Mesendoderm (in vitro differentiated cells): Measurements from ENCODE around the gene PDE4DIP.
"Not testable (repeated sequence)": the region's sequence is repeated elsewhere in the genome, so short reads cannot be mapped to it uniquely, and the experiment has no call there.

Experiments used
- DNase-seq: peaks from one replicate; pipeline ENCODE4 v3.0.0; 2013
- H2AK5ac ChIP-seq: 2 replicates; pipeline ENCODE4 v1.6.1; 2013; ENCODE audit warnings: low read length, inconsistent platforms
- H2BK120ac ChIP-seq: 2 replicates; pipeline ENCODE4 v1.6.1; 2013; ENCODE audit warnings: low read depth, mild to moderate bottlenecking, low read length, moderate library complexity, mixed read lengths
- H2BK15ac ChIP-seq: replicated peaks from 2 replicates; pipeline ENCODE4 v1.6.1; 2013; ENCODE audit warnings: low read depth, mild to moderate bottlenecking, moderate library complexity
- H2BK5ac ChIP-seq: 2 replicates; pipeline ENCODE4 v1.6.1; 2013; ENCODE audit warnings: low read length, inconsistent platforms
- H3K18ac ChIP-seq: 2 replicates; pipeline ENCODE4 v1.6.1; 2013; ENCODE audit warnings: mild to moderate bottlenecking, low read length, mixed read lengths
- H3K23ac ChIP-seq: one replicate; pipeline ENCODE4 v1.6.1; 2013; ENCODE audit warnings: low read length
- H3K27ac ChIP-seq: 2 replicates; pipeline ENCODE4 v1.5.1; 2013; ENCODE audit warnings: low read depth, mild to moderate bottlenecking, inconsistent platforms, low read length, moderate library complexity
- H3K27me3 ChIP-seq: 2 replicates; pipeline ENCODE4 v1.6.1; 2013; ENCODE audit warnings: low read length, control low read depth, mild to moderate bottlenecking, inconsistent platforms; ENCODE audit not compliant: insufficient read depth, poor library complexity
- H3K36me3 ChIP-seq: 2 replicates; pipeline ENCODE4 v1.6.1; 2013; ENCODE audit warnings: low read length, inconsistent platforms; ENCODE audit not compliant: control insufficient read depth, insufficient read depth
- H3K4ac ChIP-seq: one replicate; pipeline ENCODE4 v1.6.1; 2013; ENCODE audit warnings: low read depth, mild to moderate bottlenecking, low read length, moderate library complexity
- H3K4me1 ChIP-seq: 2 replicates; pipeline ENCODE4 v1.6.1; 2013; ENCODE audit warnings: low read depth, low read length, inconsistent platforms; ENCODE audit not compliant: control insufficient read depth
- H3K4me2 ChIP-seq: 2 replicates; pipeline ENCODE4 v1.6.1; 2013; ENCODE audit warnings: low read length
- H3K4me3 ChIP-seq: 2 replicates; pipeline ENCODE4 v1.5.1; 2013; ENCODE audit warnings: mild to moderate bottlenecking, low read length
- H3K56ac ChIP-seq: one replicate; pipeline ENCODE4 v1.6.1; 2013; ENCODE audit warnings: low read length
- H3K79me1 ChIP-seq: 2 replicates; pipeline ENCODE4 v1.6.1; 2013; ENCODE audit warnings: low read length, inconsistent platforms
- H3K79me2 ChIP-seq: 2 replicates; pipeline ENCODE4 v1.6.1; 2013; ENCODE audit warnings: mild to moderate bottlenecking, low read length; ENCODE audit not compliant: control insufficient read depth, insufficient read depth
- H3K9ac ChIP-seq: 2 replicates; pipeline ENCODE4 v1.6.1; 2013; ENCODE audit warnings: low read length, inconsistent platforms
- H4K5ac ChIP-seq: one replicate; pipeline ENCODE4 v1.6.1; 2013; ENCODE audit warnings: low read length
- H4K8ac ChIP-seq: one replicate; pipeline ENCODE4 v1.6.1; 2013; ENCODE audit warnings: low read depth, mild to moderate bottlenecking, control low read depth, low read length, moderate library complexity
- WGBS: extraction: QIAGEN DNeasy Blood & Tissue Kit; methylation state at CpG from one replicate; pipeline ENCODE4 v1.1.7; 2013; ENCODE audit warnings: low lambda C conversion rate, missing lambda C conversion rate; ENCODE audit not compliant: insufficient coverage; ENCODE audit errors: extremely low coverage; 5-methylcytosine and 5-hydroxymethylcytosine counted together

The PDE4DIP gene

GRCh38 chr1:148916222-148916621 lies 72.0 kb downstream of the PDE4DIP start:
- H3K23ac ChIP-seq, DNase-seq, H3K4me1 ChIP-seq, H3K18ac ChIP-seq, H3K27me3 ChIP-seq, H3K36me3 ChIP-seq, H4K5ac ChIP-seq, H2BK5ac ChIP-seq, H3K4ac ChIP-seq, H3K9ac ChIP-seq, H3K27ac ChIP-seq, H2BK15ac ChIP-seq, H3K4me3 ChIP-seq, H3K79me1 ChIP-seq, H3K79me2 ChIP-seq, H2AK5ac ChIP-seq, H3K4me2 ChIP-seq, H2BK120ac ChIP-seq, H3K56ac ChIP-seq, H4K8ac ChIP-seq: not testable (repeated sequence)
- no CpG with 5 or more reads among the region's 2 CpGs for WGBS

GRCh38 chr1:148916695-148917348 lies 72.6 kb downstream of the PDE4DIP start:
- not testable (repeated sequence) for H2BK15ac ChIP-seq, H3K56ac ChIP-seq, H3K4me1 ChIP-seq, DNase-seq, H3K4me3 ChIP-seq, H3K4ac ChIP-seq, H2BK5ac ChIP-seq, H3K23ac ChIP-seq, H3K79me1 ChIP-seq, H3K27ac ChIP-seq, H4K8ac ChIP-seq, H3K27me3 ChIP-seq, H3K36me3 ChIP-seq, H3K4me2 ChIP-seq, H3K9ac ChIP-seq, H2BK120ac ChIP-seq, H4K5ac ChIP-seq, H3K79me2 ChIP-seq, H2AK5ac ChIP-seq, H3K18ac ChIP-seq
- no CpG with 5 or more reads among the region's 4 CpGs for WGBS

GRCh38 chr1:148918836-148919447 lies 74.7 kb downstream of the PDE4DIP start:
- not testable (repeated sequence) for H3K18ac ChIP-seq, H2BK15ac ChIP-seq, H3K27me3 ChIP-seq, DNase-seq, H3K79me2 ChIP-seq, H2AK5ac ChIP-seq, H4K5ac ChIP-seq, H3K4me3 ChIP-seq, H3K79me1 ChIP-seq, H3K4ac ChIP-seq, H2BK120ac ChIP-seq, H4K8ac ChIP-seq, H3K27ac ChIP-seq, H3K56ac ChIP-seq, H3K4me2 ChIP-seq, H2BK5ac ChIP-seq, H3K9ac ChIP-seq, H3K23ac ChIP-seq, H3K4me1 ChIP-seq, H3K36me3 ChIP-seq
- WGBS, result no CpG with 5 or more reads among the region's 3 CpGs

- DNase-seq, H3K4me1 ChIP-seq, H4K8ac ChIP-seq, H2AK5ac ChIP-seq, H3K27ac ChIP-seq, H2BK120ac ChIP-seq, H3K56ac ChIP-seq, H2BK5ac ChIP-seq, H3K18ac ChIP-seq, H3K79me2 ChIP-seq, H3K4ac ChIP-seq, H3K79me1 ChIP-seq, H3K4me2 ChIP-seq, H3K27me3 ChIP-seq, H3K36me3 ChIP-seq, H3K23ac ChIP-seq, H2BK15ac ChIP-seq, H3K9ac ChIP-seq, H3K4me3 ChIP-seq, H4K5ac ChIP-seq: not testable (repeated sequence)
- no CpG with 5 or more reads among the region's 1 CpG for WGBS
Observed at GRCh38 chr1:148921047-148921446, 76.8 kb downstream of the PDE4DIP start.

- H2BK15ac ChIP-seq, H3K4me2 ChIP-seq, H3K18ac ChIP-seq, H3K4me3 ChIP-seq, H3K4me1 ChIP-seq, H3K27ac ChIP-seq, H2AK5ac ChIP-seq, H2BK5ac ChIP-seq, H4K5ac ChIP-seq, H3K36me3 ChIP-seq, H3K4ac ChIP-seq, H4K8ac ChIP-seq, H3K79me2 ChIP-seq, H3K79me1 ChIP-seq, H3K23ac ChIP-seq, DNase-seq, H3K56ac ChIP-seq, H3K27me3 ChIP-seq, H2BK120ac ChIP-seq, H3K9ac ChIP-seq: not testable (repeated sequence)
- no CpG with 5 or more reads among the region's 3 CpGs for WGBS
Observed at GRCh38 chr1:148923798-148924197, 79.6 kb downstream of the PDE4DIP start.

GRCh38 chr1:148927645-148928044 lies 83.4 kb downstream of the PDE4DIP start:
- H3K4me3 ChIP-seq, H2BK120ac ChIP-seq, H2AK5ac ChIP-seq, H3K27me3 ChIP-seq, H2BK5ac ChIP-seq, H3K56ac ChIP-seq, H3K36me3 ChIP-seq, H3K79me2 ChIP-seq, H3K4ac ChIP-seq, DNase-seq, H3K23ac ChIP-seq, H3K18ac ChIP-seq, H4K5ac ChIP-seq, H4K8ac ChIP-seq, H3K4me1 ChIP-seq, H3K9ac ChIP-seq, H3K27ac ChIP-seq, H3K4me2 ChIP-seq, H2BK15ac ChIP-seq, H3K79me1 ChIP-seq: not testable (repeated sequence)
- WGBS, result no CpG with 5 or more reads among the region's 1 CpG
